A549 treated with AZD9567 at 1 μM for 4 hours (cell line): ENCODE data around the gene DUSP9. TPM values are rescaled to one million over a fixed set of nuclear protein-coding genes. Genes with fewer than 3 reads are reported as not detected.

ENCODE experiments used
- total RNA-seq: library from RNA; stranded (reverse); fragments of 200-300 nt; extraction: Qiagen RNA extraction; gene quantifications from 5 replicates; pipeline ENCODE4 v1.2.3, GENCODE V29; 2022; ENCODE audit not compliant: insufficient read depth

DUSP9 gene, protein sequence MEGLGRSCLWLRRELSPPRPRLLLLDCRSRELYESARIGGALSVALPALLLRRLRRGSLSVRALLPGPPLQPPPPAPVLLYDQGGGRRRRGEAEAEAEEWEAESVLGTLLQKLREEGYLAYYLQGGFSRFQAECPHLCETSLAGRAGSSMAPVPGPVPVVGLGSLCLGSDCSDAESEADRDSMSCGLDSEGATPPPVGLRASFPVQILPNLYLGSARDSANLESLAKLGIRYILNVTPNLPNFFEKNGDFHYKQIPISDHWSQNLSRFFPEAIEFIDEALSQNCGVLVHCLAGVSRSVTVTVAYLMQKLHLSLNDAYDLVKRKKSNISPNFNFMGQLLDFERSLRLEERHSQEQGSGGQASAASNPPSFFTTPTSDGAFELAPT
- 1.2 to 2.2 TPM (median 1.4 TPM) in 5 replicates for total RNA-seq

DNA sequence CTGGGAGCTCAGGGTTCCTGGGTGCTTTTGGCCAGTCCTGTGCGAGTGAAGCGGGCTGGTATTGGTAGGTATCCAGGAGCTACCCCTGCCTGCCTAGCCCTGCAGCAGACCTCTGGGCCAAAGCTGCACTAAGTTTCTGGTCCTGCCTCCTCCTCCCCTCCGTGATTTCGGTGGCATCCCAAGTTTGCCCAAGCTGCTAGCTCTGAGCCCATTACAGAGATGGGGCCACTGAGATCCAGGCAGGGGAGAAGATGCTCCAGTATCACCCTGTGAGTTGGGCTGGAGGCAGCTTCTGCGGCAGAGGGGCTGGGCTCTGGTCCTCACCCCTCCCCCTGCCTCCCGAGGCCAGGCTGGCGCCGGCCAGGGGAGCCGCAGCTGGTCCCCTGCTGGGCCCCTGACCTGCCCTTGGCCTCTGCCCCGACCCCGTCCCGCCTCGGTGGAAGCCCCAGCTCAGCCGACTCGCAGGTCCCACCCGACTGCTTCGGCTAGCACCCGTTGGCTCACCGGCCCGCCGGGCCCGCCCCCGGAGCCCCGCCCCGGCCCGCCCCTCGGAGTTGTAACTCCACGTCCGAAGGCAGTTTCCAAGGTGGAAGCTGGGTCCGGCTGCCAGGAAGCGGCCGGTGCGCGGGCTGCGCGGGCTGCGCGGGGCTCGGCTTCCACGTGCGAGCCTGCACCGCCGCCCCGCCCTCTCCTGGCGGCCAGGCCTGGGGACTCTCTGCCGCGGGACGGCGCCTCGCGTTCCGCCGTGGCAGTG is at the start of gene DUSP9:
Gene DUSP9 (plus strand): TSS at position 584 of the 754 bp plus-strand sequence. CDS start 751 bp downstream, outside the sequence.

DNA sequence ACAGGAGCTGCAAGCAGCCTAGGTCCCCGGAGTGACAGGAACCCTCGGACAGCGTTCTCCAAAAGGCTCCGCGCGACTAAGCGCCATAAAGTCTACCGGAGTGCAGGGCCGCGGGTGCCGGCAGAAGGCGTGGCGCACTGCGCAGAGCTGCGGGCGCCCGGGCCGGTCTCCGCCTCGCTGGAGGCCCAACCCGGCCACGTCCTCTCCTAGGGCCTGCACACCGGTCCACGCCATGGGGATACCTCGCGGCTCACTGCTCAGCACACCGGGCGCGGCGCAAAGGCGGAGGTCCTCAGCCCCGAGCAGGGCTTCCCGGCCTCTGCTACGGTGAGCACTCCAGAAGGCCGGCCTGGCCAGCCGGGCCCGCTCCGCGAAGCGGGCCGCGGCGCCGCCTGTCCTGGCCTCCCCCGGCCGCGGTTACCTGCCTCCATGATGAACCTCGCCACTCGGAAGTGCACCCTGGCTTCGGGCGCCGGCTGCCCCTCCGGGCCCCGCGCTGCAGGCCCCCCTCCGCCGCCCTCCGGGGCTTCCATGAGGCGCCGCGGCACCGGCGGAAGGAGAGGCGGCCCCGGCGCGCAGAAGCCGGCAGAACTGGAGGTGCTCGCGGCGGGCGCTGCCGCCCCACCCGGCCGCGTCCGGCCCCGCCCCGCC is 48.3 kb upstream of the DUSP9 start, which contains the start of gene CCNQ:
Gene CCNQ (minus strand): TSS at position 599 of the 651 bp plus-strand sequence. CDS start 66 bp downstream, at position 533.

DNA sequence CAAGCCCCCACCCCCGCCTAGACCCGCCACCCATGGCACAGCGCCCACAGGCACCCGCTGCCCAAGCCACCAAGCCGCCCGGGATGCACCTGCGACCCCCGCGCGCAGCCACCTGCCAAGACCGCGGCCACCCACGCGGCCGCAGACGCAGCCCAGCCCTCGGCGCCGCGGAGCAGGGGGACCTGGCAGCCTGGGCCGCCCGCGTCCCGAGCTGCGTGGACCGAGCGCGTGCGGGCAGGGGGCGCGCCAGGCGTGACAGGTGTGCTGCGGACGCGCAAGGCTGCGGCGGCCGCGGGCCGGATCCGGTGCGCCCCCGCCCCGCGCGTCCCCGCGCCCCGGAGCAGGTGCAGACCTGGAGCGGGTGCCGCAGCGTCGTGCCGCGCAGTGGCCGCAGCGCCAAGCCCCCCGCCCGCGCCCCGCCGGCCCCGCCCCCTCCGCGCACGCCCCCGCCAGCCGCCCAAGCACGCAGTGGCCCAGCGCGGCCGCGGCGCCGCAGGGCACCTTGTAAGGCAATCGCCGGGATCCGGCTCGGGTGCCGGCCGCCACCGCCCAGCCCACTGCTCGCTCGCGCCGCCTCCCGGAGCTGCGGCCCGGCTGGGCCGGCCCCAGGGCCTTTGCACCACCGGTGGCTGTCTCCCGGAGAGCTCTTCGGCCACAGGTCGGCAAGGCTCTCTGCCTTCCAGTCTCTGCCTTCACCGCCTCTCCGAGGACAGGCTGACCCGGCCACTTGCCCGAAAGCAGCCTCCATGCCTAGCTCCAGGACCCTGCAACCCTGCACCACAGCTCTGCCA is 26.6 kb downstream of the DUSP9 start, which contains the start of gene PNCK:
Gene PNCK (minus strand): TSS at position 386 of the 791 bp plus-strand sequence. CDS start 737 bp downstream, outside the sequence.

DNA sequence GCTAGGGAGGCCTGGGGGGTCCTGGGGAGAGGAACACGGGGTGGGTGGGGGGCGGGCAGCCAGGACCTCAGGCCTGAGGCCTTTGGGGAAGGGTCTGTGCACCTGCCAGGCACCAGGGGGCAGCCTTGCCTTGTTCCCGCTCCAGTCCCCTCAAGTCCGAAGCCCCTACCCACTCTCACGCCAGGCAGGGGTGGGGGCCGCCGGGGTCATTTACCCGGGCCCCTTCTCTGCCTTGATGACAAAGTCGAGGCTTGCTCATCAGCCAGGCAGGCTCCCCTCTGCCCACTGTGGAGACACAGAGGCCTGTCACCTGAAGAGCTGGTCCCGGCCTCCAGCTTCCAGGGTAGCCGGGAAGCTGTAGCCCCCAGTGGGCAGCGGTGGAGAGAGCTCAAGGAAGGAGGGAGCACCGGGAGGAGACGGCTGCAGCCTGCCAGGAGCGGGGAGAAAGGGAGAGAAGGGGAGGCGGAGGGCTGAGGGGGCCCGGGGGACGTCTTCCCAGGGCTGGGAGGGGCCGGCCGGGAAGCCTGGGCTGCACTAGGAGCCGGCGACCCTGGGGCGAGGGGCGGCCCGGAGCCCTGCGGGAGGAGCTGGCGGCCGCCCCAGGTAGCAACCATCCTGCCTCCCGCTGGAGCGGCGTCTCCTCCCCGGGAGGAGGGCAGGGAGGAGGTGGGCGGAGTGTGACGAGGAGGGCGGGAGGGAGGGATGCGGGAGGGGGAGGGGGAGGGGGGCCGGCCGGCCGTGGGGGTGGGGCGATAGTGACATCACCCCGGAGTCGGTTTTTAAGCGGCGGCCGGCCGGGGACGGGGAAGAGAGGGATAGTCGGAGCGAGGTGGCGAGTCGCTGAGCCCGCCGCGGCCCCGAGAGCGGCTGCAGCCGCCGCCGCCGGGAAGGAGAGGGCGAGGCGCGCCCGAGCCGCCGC is 40.4 kb downstream of the DUSP9 start, which contains the start of gene SLC6A8:
Gene SLC6A8 (plus strand): TSS at position 806 of the 919 bp plus-strand sequence. CDS start 649 bp downstream, outside the sequence.

Other genes starting within 250 kb of the DUSP9 start
- gene PNMA6E, start 245.9 kb upstream of the DUSP9 start, total RNA-seq = 0.03 to 0.05 TPM in 2 of 5 replicates, not detected in the others
- 0.41 to 0.71 TPM (median 0.54 TPM) in 5 replicates for gene ZFP92, start 235.7 kb upstream of the DUSP9 start, total RNA-seq
- 1.6 to 2.4 TPM (median 1.8 TPM) in 4 of 5 replicates, not detected in the other for gene TREX2, start 201.1 kb upstream of the DUSP9 start, total RNA-seq
- 36.5 to 61.4 TPM (median 54.7 TPM) in 5 replicates for gene HAUS7, start 176.6 kb upstream of the DUSP9 start, total RNA-seq
- not detected in 5 replicates for gene BGN, start 152.2 kb upstream of the DUSP9 start, total RNA-seq
- gene ATP2B3, start 129.6 kb upstream of the DUSP9 start, total RNA-seq = 0.03 to 0.12 TPM (median 0.08 TPM) in 4 of 5 replicates, not detected in the other
- 44.9 to 66.0 TPM (median 62.5 TPM) in 5 replicates for gene CCNQ, start 48.1 kb upstream of the DUSP9 start, total RNA-seq
- 0.09 to 0.29 TPM (median 0.19 TPM) in 4 of 5 replicates, not detected in the other for gene PNCK, start 26.6 kb downstream of the DUSP9 start, total RNA-seq
- gene SLC6A8, start 40.7 kb downstream of the DUSP9 start, total RNA-seq = 11.7 to 38.2 TPM (median 12.2 TPM) in 5 replicates
- 353 to 447 TPM (median 363 TPM) in 5 replicates for gene BCAP31, start 77.2 kb downstream of the DUSP9 start, total RNA-seq
- gene ABCD1, start 77.7 kb downstream of the DUSP9 start, total RNA-seq = 3.6 to 4.2 TPM (median 4.0 TPM) in 5 replicates
- gene PLXNB3, start 117.0 kb downstream of the DUSP9 start, total RNA-seq = 3.4 to 4.6 TPM (median 3.9 TPM) in 5 replicates
- gene SRPK3, start 133.8 kb downstream of the DUSP9 start, total RNA-seq = 0.10 to 0.16 TPM in 2 of 5 replicates, not detected in the others
- 60.5 to 64.8 TPM (median 60.9 TPM) in 5 replicates for gene IDH3G, start 147.2 kb downstream of the DUSP9 start, total RNA-seq
- gene SSR4, start 147.5 kb downstream of the DUSP9 start, total RNA-seq = 326 to 447 TPM (median 414 TPM) in 5 replicates
- gene PDZD4, start 183.3 kb downstream of the DUSP9 start, total RNA-seq = 2.7 to 3.6 TPM (median 3.2 TPM) in 5 replicates
- 9.4 to 21.1 TPM (median 19.4 TPM) in 5 replicates for gene L1CAM, start 239.0 kb downstream of the DUSP9 start, total RNA-seq